ENCODE results near the gene HOXC9. TPM values are rescaled to one million over a fixed set of nuclear protein-coding genes. Genes with fewer than 3 reads are reported as not detected.
A peak's percentile ranks its signal among the peaks of the same experiment; 100 is the strongest.

Gene HOXC9
- total RNA-seq, 1 donor from 2014 or later, result not detected

- peaks cover 100% of the 10 kb centered on the region for H3K27me3 ChIP-seq (ENCODE audit: low read depth)
Observed at GRCh38 chr12:54029529-54030441, 29.8 kb downstream of the HOXC9 start.

GRCh38 chr12:54030442-54030801 lies 30.5 kb downstream of the HOXC9 start:
- peaks cover 4% of the 10 kb centered on the region for H3K9me3 ChIP-seq (replicated peaks)
- DNase-seq, result no peak
- H3K27ac ChIP-seq (replicated peaks), result no peak overlapping the region
- H3K36me3 ChIP-seq, result no peaks in the 10 kb centered on the region
- peaks cover 38% of the 10 kb centered on the region for H3K4me1 ChIP-seq
- intact Hi-C loops (cut with micrococcal nuclease), result no loop called here
- no peak overlapping the region for H3K4me3 ChIP-seq
- peaks cover 100% of the 10 kb centered on the region for H3K27me3 ChIP-seq (ENCODE audit: low read depth)
- TF ChIP-seq CTCF (IDR thresholded peaks at IDR 0.05; ENCODE audit: borderline replicate concordance), result no peak

More at GRCh38 chr12:54029529-54030441, 29.8 kb downstream of the HOXC9 start:
- peaks cover 38% of the 10 kb centered on the region for H3K4me1 ChIP-seq
- DNase-seq, result no peak
- no peak for TF ChIP-seq CTCF (IDR thresholded peaks at IDR 0.05; ENCODE audit: borderline replicate concordance)
- no peaks in the 10 kb centered on the region for H3K36me3 ChIP-seq
- no peak overlapping the region for H3K27ac ChIP-seq (replicated peaks)
- no peak overlapping the region for H3K4me3 ChIP-seq
- intact Hi-C loops (cut with micrococcal nuclease), result no loop called here
- H3K9me3 ChIP-seq (replicated peaks), result peaks cover 4% of the 10 kb centered on the region

DNA sequence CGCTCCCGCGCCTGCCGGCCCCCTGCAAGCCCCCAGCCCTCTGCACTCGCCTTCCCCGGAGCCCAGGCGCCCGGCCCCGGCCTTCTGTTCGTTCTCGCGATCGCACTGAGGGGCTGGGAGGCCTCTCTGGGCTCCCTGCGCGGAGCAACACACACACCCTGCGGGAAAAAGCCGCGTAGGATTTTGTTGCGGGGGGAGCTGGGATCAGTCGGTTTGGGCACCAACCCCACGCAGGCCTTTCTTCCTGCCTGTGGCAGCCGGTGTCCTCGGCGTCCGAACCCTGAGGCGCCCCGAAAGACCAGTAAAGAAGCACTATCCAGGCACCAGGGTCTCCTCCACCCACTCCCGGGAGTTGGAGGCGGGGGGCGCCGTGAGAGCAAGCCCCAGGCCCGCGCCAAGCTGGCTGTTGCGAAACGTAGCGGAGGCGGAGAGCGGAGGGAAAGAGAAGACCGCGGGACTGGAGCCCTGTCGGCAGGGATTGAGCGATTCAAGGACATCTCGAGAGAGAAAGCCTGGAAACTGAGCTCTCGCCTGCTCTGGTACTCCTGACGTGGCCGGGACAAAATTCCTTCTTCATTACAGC lies 31.0 kb downstream of the HOXC9 start:
- Histone ChIP-seq H3K27me3 (ENCODE audit: low read depth) (peaks cover 100% of the 10 kb centered on the region), H3K4me1 (peaks cover 38% of the 10 kb centered on the region), H3K27ac (replicated peaks) (no peak overlapping the region), H3K36me3 (no peaks in the 10 kb centered on the region), H3K4me3 (peak overlapping the region; percentile 47), H3K9me3 (replicated peaks) (peaks cover 4% of the 10 kb centered on the region)
- intact Hi-C loops (cut with micrococcal nuclease), result no loop called here
- no peak for TF ChIP-seq CTCF (IDR thresholded peaks at IDR 0.05; ENCODE audit: borderline replicate concordance)
- no peak for DNase-seq

DNA sequence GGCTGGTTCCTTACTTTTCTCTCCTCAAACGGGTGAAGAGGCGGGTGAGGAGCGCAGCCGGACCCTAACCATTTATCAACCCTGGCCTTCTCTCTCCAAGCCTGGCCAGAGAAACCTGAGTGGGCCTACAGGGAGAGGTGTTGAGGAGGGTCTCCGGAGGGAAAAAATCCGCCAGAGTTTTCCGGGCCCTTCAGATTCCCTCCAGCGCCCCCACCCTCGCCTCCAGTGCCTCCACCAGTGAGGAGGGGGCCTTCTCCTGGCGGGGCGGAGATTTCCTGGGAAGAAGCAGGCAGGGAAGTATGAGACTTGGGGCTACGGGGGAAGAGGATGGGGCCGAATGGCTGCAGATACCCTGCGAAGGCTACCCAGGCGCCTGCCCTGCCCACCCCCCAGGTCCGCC lies 31.5 kb downstream of the HOXC9 start:
- Histone ChIP-seq H3K4me3 (no peak overlapping the region), H3K27me3 (ENCODE audit: low read depth) (peaks cover 100% of the 10 kb centered on the region), H3K36me3 (no peaks in the 10 kb centered on the region), H3K27ac (replicated peaks) (no peak overlapping the region), H3K9me3 (replicated peaks) (peaks cover 4% of the 10 kb centered on the region), H3K4me1 (peaks cover 38% of the 10 kb centered on the region)
- DNase-seq, result no peak
- no peak for TF ChIP-seq CTCF (IDR thresholded peaks at IDR 0.05; ENCODE audit: borderline replicate concordance)
- intact Hi-C loops (cut with micrococcal nuclease), result no loop called here

DNA sequence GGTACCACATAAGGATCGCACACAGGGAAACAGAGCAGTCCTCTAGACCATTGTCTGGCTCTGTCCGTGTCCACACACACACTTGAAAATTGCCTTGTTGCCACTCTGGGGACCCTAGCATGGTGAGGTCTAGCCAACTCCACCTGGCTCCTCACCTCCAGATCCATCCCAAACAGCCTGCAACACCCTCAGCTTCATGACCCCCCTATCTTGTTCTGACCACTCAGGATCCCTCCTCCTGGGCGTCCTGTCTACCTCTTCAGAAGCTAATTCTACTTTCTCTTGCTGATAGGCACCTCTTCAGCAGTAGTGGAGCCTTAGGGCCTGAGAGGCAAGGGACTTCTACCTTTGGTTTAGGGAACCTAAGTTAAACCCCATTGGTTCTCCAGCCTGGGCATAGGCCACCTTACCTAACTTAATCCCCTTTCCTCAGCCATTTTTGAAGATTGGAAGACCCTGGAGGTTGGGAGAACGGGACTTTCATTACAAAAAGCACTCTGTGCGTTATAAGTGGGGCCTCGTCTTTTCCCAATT lies 32.2 kb downstream of the HOXC9 start:
- peaks cover 100% of the 10 kb centered on the region for H3K27me3 ChIP-seq (ENCODE audit: low read depth)

More for the DNA sequence above, 32.2 kb downstream of the HOXC9 start:
- no peak for TF ChIP-seq CTCF (IDR thresholded peaks at IDR 0.05; ENCODE audit: borderline replicate concordance)
- intact Hi-C loops (cut with micrococcal nuclease), result no loop called here
- Histone ChIP-seq H3K4me3 (no peak overlapping the region), H3K27ac (replicated peaks) (no peak overlapping the region), H3K9me3 (replicated peaks) (peaks cover 4% of the 10 kb centered on the region), H3K36me3 (no peaks in the 10 kb centered on the region), H3K4me1 (peaks cover 38% of the 10 kb centered on the region)
- DNase-seq, result no peak
